Fibroblast of lung (primary cell): ENCODE data around the gene VWA8.

ENCODE experiments used
- CTCF ChIP-seq, 2 donors: IDR thresholded peaks in 1 of 2; conservative IDR thresholded peaks in 1 of 2; 1 replicate in 1 of 2; 2 replicates in 1 of 2; pipeline ENCODE4 v1.5.1; 2011 to 2012; ENCODE audit warnings: low read length in 2 of 2, control low read depth in 1 of 2, inconsistent platforms in 1 of 2, low read depth in 1 of 2, mild to moderate bottlenecking in 1 of 2
- EZH2 ChIP-seq: IDR thresholded peaks from 2 replicates; pipeline ENCODE4 v1.5.1; 2012; ENCODE audit warnings: low read length, control low read depth, mild to moderate bottlenecking; ENCODE audit errors: missing control alignments

- no peak for TF ChIP-seq CTCF (conservative IDR thresholded peaks at IDR 0.05 in 1 of 2, IDR thresholded peaks at IDR 0.05 in 1 of 2; ENCODE audit: low read depth in 1 of 2, low read length in 2 of 2)
- TF ChIP-seq EZH2: no peak
Measured at GRCh38 chr13:41782086-41782485, 178.8 kb downstream of the VWA8 start.
